ENCODE results near the gene SYNJ2BP.
A peak's percentile ranks its signal among the peaks of the same experiment; 100 is the strongest.
"Not testable (repeated sequence)": the region's sequence is repeated elsewhere in the genome, so short reads cannot be mapped to it uniquely, and the experiment has no call there.

SYNJ2BP gene

GRCh38 chr14:70416725-70417349 is at the start of gene SYNJ2BP:
SYNJ2BP (minus strand) TSS chr14:70417090; CDS start chr14:70416963, 127 bp downstream.
- no peak for DNase-seq (ENCODE audit: low spot score)

GRCh38 chr14:70454731-70455130 is 37.8 kb upstream of the SYNJ2BP start:
- DNase-seq (ENCODE audit: low spot score), result no peak

- DNase-seq (ENCODE audit: low spot score), result no peak
These were observed 35.0 kb upstream of the SYNJ2BP start, which contains the start of gene ADAM21 for GRCh38 chr14:70451874-70452273. ADAM21 (plus strand) TSS chr14:70452174; CDS start chr14:70457500, 5,326 bp downstream.

- DNase-seq (ENCODE audit: low spot score), result no peak
These were observed 31.9 kb upstream of the SYNJ2BP start for GRCh38 chr14:70448633-70449340.

GRCh38 chr14:70442750-70443149 is 25.9 kb upstream of the SYNJ2BP start:
- DNase-seq (ENCODE audit: low spot score), result no peak

- no peak for DNase-seq (ENCODE audit: low spot score)
These were observed 24.8 kb upstream of the SYNJ2BP start for GRCh38 chr14:70441641-70442040.

- DNase-seq (ENCODE audit: low spot score), result no peak
These were observed 20.0 kb upstream of the SYNJ2BP start for GRCh38 chr14:70436867-70437266.

GRCh38 chr14:70426555-70426954 is 9.7 kb upstream of the SYNJ2BP start:
- not testable (repeated sequence) for DNase-seq (ENCODE audit: low spot score)

GRCh38 chr14:70425354-70425753 is 8.5 kb upstream of the SYNJ2BP start:
- DNase-seq (ENCODE audit: low spot score), result peak; percentile 57

- no peak for DNase-seq (ENCODE audit: low spot score)
These were observed 5.6 kb upstream of the SYNJ2BP start for GRCh38 chr14:70422538-70422937.

- not testable (repeated sequence) for DNase-seq (ENCODE audit: low spot score)
These were observed 2.5 kb upstream of the SYNJ2BP start for GRCh38 chr14:70419270-70419931.

- no peak for DNase-seq (ENCODE audit: low spot score)
These were observed 559 bp downstream of the SYNJ2BP start for GRCh38 chr14:70416338-70416724.

DNA sequence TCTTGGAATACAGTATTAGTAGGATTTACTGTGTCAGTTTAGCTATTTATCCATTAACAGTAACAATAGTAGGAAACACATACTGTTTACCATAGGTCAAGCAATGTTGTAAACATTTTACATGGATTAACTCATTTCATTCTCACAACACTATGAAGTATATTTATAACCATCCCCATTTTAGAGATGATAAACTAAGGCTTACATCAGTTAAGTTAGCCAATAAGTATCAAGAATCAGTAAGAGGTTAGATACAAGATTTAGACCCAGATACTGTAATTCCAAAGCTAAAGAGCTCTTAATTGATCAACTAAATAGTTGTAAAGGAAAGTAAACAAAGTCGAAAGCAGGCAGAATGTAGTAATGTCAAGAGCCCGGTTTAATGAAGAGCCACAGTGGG is 1.1 kb downstream of the SYNJ2BP start:
- no peak for DNase-seq (ENCODE audit: low spot score)

DNA sequence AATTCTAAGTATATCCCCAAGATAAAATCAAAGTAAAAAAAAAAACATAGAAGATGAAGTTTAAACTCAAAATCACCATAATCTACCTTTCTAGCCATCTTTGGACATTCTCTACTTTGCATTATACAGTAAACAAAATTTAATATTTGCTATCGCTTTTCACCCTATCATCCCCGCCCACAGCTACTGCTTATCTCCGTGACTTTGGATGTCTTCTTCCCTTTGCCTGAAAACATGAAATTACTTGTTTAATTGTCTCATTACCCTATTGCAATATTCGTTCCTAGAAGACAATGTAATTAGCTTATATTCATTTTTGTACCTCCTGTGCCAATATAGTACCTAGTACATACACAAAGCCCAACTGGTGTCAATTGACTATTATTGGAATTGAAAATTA is 9.3 kb downstream of the SYNJ2BP start:
- no peak for DNase-seq (ENCODE audit: low spot score)

- DNase-seq (ENCODE audit: low spot score), result not testable (repeated sequence)
These were observed 10.7 kb downstream of the SYNJ2BP start for GRCh38 chr14:70406216-70406615.

- peak; percentile 61 for DNase-seq (ENCODE audit: low spot score)
These were observed 13.6 kb downstream of the SYNJ2BP start for GRCh38 chr14:70403335-70403734.

GRCh38 chr14:70401643-70402042 is 15.2 kb downstream of the SYNJ2BP start:
- no peak for DNase-seq (ENCODE audit: low spot score)

GRCh38 chr14:70398706-70399431 is 18.0 kb downstream of the SYNJ2BP start:
- DNase-seq (ENCODE audit: low spot score), result no peak

- DNase-seq (ENCODE audit: low spot score), result no peak
These were observed 18.6 kb downstream of the SYNJ2BP start for GRCh38 chr14:70398280-70398679.

- DNase-seq (ENCODE audit: low spot score), result no peak
These were observed 19.1 kb downstream of the SYNJ2BP start for GRCh38 chr14:70397746-70398145.

DNA sequence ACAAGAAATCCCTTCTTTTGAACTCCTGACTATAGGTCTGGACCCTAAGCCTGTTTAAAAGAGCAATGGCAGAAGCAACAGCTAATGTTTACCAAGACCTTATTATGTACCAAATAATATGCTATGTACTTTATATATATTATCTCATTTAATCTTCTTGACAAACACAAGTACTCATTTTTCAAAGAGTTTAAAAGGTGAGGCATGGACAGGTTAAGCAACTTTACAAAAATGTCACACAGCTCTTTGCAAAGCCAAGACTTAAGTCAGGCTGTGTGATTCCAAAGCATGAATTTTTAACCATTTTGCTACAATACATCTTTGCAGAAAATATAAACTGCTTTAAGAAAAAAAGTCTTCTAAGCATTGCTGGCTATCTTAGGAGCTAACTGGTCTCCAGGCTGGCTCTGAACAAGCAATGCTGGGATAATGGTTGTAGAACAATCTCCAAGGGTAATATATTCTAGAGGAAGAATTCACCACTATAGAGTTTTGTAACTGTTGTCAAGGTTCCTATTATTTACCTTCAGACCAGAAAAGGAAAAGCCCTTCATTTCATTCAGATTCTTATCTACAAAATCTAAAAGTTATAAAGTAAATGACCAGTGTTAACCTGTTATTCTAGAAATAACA is 22.1 kb downstream of the SYNJ2BP start:
- no peak for DNase-seq (ENCODE audit: low spot score)

DNA sequence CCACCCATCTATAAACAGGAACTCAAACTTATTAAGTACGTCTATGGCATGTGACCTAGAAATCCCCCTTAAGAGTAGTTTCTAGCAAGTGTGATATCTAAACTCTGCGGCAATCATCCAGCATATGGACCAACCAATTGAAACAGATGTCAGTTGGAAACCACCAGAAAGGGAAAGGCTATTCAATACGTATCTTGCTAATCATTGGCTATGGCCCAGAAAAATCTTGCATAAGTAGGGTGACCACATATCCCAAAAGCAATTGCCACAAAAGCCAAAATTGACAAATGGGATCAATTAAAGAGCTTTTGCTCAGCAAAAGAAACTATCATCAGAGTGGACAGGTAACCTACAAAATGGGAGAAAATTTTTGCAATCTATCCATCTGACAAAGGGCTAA is 24.2 kb downstream of the SYNJ2BP start:
- DNase-seq (ENCODE audit: low spot score), result no peak
